NCI-H524 treated with DMSO at 0.1 percent for 48 hours (cell line): Measurements from ENCODE around the gene IL4R.
"Not testable (repeated sequence)": the region's sequence is repeated elsewhere in the genome, so short reads cannot be mapped to it uniquely, and the experiment has no call there.

Experiments
- DNase-seq: peaks from one replicate; lab custom pipeline; 2025; lab: John Stamatoyannopoulos, UW

IL4R gene

DNA sequence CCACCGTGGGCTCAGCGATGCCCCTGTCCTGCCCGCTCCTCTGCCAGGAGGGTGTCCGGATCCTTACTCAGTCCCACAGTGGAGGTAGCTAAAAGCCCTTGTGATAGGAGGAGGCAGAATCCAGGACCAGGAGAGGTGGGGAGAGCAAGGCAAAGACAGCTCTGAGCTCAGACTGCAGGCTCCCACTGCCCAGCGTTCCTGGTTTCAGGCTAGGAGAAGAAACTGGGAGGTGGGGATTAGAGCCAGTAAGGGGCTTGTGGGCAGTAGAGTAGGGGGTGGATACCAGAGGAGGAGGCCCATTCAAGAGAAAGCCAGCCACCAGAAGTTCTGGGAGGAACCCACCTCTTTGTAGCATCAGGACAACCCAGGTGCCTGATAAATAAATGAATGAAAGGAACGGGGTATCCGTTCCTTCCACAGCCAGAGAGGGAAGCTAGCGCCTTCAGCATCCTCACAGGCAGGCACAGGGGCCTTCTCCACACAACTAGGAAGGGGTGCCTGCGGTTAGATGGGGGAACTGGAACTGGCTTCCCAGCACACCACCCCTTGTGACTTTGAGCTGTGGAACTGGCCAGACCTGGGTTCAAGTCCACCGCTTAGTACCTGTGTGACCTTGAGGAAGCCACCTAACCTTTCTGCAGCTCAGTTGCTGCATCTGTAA lies 90.5 kb downstream of the IL4R start:
- no peak for DNase-seq

DNA sequence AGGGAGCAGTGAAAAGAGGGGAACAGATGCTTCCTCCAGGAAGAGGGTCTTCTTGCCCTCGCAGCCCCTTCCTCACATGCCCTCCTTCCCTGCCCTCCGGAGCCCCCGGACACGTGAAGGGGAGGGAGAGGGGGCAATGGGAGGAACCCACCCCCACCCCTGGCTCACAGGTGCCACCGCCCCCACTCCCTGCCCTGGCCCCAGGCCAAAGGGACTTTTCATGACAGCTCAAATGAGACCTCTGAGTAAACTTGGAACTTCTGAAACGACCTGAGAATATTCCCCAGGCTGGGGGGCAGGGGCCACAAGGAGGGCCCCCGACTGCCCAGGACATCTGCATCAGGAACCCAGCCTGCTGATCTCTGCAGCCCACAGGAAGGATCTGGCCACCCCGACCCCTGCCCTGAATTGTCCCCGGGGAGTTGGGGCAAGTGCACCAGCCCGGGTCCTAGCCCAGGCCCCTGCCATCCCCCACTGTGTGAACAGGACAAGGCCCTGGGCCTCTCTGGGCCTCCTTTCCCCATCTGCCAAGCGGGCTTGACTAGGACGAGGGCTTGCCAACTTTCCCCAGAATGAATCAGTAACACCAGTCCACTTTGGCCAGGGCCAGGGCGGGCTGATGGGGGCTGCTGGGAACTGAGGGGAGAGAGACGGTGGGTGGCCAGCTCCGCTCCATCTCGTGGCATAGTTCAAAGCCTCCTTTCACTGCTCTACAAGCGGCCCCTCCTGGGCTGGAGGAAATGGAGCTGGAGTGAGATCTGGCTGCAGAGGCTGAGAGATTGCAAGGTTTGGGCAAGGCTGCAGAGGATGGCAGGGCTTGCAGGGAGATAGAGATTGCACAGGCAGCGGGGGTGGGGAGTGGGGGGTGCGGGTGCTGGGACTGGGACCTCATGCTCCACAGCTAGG lies 92.0 kb downstream of the IL4R start:
- DNase-seq = no peak

DNA sequence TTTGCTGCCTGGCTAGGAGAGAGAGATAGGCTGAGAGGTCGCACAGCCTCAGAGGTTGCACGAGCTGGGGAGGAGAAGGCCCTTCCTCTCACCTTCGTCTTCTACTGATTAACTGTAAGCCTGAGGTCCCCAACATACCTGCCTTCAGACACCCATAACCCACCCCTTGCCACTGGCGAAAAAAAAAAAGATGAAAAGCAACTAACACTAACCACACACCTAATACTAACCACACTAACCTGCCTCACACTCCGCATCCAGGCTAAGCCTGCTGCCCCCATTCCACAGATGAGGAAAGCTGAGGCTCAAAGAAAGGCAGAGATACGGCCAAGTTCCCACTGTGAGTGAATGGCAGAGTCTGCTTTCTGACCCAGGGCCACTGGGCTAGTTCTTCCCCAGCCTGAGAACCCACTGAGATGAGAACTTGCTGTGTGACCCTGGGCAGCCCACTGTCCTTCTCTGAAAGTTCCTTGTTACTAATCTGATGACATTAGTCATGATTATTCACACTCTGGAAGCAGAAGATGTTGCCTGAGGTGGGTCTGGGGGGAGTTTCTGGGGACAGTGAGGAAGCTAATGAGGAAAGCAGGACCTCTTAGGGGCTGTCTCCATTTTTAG lies 92.8 kb downstream of the IL4R start:
- no peak for DNase-seq

DNA sequence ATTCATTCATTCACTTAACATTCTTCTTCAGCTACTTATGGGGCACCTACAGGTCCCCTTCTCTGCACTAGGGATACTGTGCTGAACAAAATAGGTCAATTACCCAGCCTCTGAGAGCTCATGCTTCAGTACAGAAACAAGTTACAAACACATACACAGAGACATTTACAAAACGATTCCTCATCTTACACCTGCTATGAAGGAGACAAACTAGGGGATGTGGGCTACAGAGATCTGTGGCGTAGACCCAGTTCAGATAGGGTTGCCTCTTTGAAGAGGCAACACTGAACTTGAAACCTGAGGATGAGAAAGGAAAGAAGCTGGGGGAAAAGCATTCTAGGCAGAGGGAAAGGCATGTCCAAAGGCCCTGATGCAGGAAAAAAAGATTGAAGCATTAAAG lies 93.4 kb downstream of the IL4R start:
- no peak for DNase-seq

DNA sequence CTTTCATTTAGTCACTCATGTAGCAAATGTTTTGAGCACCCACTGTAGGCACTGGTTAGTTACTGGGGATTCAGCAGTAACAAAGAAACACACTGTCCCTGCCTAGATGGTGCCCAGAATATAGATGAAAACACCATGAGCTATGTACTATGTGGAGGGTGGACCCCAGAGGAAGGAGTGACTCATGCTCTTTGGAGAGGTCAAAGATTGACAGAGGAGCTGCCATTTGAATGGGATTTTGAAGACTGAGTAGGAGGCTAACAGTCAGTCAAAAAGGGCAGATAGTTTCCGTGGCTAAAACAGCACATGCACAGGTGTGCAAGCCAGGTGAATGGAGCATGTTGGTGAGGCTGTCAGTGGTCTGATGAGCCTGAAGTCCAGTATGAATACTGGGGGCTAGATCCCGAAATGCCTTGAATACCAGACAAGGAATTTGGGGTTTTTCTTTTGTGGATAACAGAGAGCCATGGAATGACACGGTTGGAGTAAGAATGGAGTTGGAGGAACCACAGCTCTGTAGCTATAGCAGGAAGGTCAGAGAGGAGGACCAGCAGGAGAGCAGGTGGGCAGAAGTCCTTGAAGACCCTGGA lies 94.3 kb downstream of the IL4R start:
- DNase-seq = no peak

DNA sequence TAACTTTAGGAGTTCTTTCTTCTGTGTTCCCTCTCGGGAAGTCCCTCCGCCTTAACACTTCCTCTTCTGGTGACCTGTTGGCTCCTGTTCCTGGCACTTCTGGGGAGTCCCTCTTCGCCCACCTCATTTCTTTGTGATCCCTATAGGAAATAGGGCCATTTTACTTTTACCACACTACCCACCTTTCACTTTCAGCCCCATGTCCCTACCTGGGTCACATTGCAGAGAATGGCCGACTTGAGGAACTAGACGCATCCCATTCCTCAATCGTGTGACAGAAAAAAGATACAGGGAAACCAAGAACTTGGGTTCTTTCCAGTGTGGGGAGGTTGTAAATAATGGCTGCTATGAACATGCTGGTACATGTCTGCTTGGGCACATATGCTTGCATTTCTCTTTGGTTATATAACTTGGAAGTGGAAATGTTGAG lies 94.8 kb downstream of the IL4R start:
- no peak for DNase-seq

DNA sequence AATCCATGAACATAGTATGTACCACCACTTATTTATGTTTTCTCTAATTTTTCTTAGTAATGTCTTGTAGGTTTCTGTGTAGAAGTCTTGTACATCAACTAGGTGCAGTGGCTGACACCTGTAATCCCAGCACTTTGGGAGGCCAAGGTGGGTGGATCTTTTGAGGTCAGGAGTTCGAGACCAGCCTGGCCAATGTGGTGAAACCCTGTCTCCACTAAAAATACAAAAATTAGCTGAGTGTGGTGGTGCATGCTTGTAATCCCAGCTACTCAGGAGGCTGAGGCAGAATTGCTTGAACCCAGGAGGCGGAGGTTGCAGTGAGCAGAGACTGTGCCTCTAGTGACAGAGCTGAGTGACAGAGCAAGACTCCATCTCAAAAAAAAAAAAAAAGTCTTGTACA lies 96.2 kb downstream of the IL4R start:
- not testable (repeated sequence) for DNase-seq

DNA sequence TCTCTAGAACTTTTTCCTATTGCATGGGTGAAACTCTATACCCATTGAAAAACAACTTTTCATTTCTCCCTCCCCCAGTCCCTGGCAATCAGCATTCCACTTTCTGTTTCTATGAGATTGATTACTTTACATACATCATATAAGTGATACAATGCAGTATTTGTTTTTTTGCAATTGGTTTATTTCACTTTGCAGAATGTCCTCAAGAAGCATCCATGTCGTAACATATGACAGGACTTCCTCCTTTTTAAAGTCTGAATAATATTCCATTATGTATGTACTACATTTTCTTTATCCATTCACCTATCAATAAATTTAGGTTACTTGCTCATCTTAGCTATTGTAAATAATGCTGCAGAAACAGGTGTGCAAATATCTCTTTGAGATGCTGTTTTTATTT lies 97.0 kb downstream of the IL4R start:
- no peak for DNase-seq

DNA sequence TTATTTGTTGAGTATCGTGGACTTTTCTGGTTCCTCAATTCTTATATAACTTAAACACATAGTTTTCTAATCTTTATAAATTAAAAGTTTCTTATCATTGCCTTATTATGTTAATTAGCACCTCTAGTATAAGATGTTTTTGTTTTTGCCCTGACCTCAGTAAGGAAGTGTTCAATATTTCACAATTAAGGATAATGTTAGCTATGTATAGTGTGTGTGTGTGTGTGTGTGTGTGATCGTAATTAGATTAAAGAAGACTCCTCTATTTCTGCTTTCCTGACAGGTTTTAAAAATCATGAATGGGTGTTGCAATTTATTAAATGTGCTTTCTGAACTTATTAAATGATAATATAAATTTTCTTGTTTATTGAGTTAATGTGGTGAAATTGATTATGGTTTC lies 100.2 kb downstream of the IL4R start:
- no peak for DNase-seq
